ENCODE results near the gene ARL11.

The ARL11 gene

GRCh38 chr13:49676581-49677298 lies 48.4 kb downstream of the ARL11 start:
- DNase-seq (ENCODE audit: low read depth): no peak
- H3K4me3 ChIP-seq (ENCODE audit: control insufficient read depth, low read depth, low read length): no peak overlapping the region
- TF ChIP-seq CTCF (IDR thresholded peaks at IDR 0.05; ENCODE audit: control insufficient read depth, insufficient read depth, low read depth, low read length, missing control alignments): no peak

DNA sequence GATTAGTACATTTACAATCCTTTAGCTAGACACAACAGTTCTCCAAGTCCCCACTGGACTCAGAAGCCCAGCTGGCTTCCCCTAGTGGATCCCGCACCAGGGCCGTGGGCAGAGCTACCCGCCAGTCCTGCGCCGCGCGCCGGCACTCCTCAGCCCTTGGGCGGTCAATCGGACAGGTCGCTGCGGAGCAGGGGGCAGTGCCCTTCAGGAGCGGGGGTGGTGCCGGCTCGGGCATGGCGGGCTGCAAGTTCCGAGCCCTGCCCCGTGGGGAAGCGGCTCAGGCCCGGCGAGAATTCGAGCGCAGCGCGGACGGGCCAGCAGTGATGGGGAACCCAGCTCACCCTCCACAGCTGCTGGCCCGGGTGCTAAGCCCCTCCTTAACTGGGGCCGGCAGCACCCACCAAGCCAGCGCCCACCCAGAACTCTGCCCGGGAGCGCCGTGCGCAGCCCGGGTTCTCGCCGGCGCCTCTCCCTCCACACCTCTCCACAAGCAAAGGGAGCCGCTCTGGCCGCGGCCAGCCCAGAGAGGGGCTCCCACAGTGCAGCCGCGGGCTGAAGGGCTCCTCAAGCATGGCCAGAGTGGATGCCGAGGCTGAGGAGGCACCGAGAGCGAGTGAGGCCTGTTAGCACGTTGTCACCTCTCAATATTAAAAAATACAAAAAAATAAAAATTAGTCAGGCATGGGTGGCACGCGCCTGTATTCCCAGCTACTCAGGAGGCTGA lies 50.0 kb downstream of the ARL11 start:
- H3K4me3 ChIP-seq (ENCODE audit: control insufficient read depth, low read depth, low read length): no peak overlapping the region
- no peak for TF ChIP-seq CTCF (IDR thresholded peaks at IDR 0.05; ENCODE audit: control insufficient read depth, insufficient read depth, low read depth, low read length, missing control alignments)
- no peak for DNase-seq (ENCODE audit: low read depth)

DNA sequence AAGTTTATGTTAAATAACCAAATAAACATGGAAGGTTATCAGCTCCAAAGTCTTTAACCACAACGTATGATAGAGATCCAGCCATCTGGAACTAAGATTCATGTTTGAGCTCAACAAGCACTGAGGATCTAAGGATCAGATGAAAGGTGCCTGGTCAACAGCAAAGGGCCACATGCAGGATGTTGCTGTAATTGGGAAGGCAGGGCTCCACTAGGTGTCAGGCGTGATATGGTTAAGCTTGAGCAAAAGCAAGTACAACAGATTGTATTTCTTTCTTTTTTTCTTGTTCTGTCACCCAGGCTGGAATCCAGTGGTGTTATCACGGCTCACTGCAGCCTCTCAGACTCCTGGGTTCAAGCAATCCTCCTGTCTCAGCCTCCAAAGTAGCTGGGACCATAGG lies 50.9 kb downstream of the ARL11 start:
- no peak for DNase-seq (ENCODE audit: low read depth)
- no peak overlapping the region for H3K4me3 ChIP-seq (ENCODE audit: control insufficient read depth, low read depth, low read length)
- peak; percentile 16 for TF ChIP-seq CTCF (IDR thresholded peaks at IDR 0.05; ENCODE audit: control insufficient read depth, insufficient read depth, low read depth, low read length, missing control alignments)

DNA sequence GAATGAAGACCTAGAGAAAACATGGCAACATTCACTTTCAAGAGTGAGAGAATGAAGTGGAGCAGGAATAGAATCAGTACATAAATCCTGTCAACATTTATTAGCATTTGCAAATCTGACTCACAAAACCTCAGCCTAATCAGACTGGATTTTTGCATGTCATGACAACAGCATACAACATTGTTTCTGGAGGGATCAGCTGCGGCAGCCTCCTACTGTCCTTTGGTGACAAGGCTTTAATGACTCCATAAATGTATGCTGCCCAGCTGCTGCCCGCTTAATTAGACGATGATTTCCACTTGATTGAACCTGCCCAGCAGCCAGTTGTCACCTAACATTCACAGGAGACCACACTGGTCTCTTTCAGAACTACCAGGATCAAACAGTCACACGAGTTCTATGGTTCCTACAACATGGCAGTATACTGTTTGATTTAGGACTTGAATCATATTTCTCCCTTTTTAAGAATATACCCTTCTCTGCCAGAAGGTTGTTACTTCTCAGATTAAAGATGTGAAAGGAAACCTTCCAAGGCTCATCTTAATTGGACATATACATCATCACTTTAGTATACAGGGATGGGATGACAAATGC lies 53.6 kb downstream of the ARL11 start:
- no peak for DNase-seq (ENCODE audit: low read depth)
- TF ChIP-seq CTCF (IDR thresholded peaks at IDR 0.05; ENCODE audit: control insufficient read depth, insufficient read depth, low read depth, low read length, missing control alignments): no peak
- H3K4me3 ChIP-seq (ENCODE audit: control insufficient read depth, low read depth, low read length): no peak overlapping the region
